ENCODE data around the gene LSG1.

Gene LSG1

DNA sequence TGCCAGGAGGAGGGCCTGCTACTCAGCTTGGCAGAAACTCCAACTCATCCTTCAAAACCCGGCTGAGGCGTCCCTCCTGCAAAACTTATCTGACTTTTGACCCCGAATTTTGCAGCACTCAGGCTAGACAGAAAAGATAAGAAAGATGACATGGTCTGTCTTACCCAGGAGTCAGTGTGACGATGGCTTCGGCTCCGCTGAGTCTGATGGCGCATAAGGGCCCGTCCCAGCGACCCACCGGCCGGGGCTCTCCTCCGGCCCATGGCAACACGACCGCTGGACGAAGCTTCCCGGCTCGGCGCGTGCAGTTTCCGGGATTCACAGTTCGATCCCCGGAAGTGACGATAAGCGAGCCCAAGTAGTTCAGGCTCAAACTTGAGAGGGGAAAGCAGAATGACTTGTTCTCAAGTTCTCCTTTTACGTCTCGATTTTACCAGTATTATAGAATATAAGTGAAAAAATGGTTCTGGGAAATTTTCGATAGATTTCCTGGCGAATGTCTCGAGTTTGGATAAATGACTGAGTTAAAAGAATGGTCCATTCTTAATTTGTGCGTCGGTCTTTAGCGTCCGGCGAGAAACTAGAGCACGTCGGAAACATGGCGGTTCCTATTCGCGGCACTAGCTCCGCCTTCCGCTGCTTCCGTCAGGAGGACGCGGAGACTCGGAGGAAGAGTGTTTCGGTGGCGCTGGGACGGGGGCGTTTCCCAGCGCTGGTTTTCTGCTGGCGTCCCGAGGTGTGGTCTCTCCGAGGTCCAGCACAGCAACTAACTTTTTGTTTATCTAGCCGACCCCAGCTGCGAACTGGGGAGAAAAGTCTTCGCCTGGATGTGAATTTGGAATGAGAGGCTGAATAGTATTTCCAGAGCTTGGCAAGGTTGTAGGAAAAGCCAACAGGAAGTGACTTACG is at the start of gene LSG1:
TSS of gene LSG1 (minus strand) at position 292 of the 909 bp plus-strand sequence. CDS start at position 263, 29 bp downstream.
- peak; percentile 94 for DNase-seq

DNA sequence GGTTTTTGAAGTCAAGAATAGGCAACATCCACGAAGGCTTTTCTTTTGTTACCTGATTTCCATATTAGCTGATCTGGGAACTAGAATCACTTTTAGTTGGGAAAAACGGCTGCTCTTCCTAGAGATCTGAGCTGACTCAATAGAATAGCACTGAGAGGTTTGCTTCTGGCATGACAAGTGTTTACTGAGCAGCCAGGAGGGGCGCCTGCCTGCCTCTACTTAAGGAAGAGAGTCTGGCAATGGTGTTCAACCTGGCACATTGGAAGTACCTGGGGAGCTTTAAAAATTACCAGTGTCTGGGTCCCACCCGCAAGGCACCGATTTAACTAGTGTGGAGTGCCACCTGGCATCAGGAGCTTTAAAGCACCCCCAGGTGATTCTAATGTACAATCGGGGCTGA is 48.1 kb upstream of the LSG1 start:
- no peak for DNase-seq

DNA sequence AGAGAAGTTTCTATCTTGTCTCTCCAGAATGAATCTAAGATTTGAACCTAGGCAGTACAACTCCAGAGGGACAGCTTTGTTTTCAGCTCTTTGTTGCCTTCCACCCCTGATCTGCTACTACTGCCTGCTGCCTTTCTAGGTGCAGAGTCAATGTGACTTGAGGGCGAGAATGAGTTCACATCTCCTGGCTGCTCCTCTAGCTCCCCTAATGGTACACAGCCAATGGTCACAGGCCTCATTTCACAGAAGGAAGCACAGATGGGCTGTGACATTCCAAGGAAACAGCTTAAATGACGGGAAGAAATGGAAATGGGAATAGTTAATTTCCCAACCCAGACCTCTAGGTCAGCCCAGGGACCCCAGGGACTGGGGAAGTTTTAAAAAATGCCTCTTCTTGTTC is 46.1 kb upstream of the LSG1 start:
- DNase-seq: no peak

DNA sequence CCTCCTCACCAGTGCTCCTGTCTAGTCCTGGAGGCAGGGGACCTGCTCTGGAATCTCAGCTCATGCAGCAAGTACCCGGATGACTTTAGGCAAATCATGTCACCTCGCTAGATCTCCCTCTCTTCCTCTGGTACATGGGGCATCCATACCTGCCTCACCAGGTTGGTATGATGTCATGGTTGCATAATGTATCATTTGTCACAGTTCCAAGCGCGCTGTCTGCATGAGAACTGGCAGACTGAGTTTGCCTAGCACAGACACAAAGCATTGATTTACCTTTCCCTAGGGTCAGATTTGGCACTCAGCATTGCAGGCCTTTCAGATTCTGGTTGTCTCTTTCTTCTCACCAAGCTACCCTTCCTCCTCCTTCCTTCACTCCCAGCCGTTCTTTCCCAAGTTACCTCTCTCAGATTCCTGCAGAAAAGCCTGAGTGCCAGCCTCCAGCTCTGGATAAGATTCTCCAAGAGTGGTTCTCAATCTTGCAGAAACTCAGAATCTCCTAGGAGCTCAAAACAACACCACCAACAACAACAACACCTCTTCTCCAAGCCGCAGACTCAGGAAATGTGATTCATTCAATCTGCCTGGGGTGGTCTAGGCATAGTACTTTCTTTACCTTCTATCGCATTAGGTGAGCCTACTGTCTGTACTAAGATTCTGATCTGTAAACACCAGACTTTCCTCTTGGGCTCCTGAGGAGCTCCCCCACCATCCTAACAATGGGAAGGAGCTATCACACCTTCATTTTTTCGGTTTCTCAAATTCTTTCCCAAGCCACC is 43.2 kb upstream of the LSG1 start:
- no peak for DNase-seq

DNA sequence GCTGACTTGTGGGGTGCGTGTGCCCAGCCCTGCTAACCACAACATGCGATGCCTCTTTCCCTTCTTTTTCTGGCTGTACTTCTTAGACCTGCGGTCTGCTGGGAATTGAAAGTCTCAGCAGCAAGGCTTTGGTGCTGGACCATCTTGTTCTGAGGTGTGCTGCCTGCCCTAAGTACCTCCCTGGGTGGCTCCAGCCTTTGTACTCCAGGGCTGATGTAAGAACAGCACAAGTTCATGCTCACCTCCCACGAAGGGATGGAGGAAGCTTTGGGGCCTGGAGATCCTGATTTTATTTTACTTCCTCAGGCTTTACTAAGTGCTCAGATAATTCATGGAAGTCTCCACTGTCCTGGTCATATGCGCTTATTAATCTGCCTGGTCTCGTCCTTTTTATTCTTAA is 42.6 kb upstream of the LSG1 start:
- DNase-seq: no peak

DNA sequence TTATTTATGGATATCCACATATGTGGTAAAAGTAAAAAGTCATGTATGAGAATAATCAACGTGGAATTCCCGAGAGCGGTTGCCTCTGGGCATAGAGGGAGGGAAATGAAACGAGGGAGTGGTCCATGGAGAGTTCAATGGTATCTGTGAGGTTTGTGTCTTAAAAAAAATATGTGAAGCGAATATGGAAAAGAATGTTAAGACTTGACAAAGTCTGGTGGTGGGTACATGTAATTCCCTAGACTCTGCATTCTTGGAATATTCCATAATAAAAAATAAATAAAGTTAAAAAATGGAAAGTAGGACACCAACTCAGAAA is 42.1 kb upstream of the LSG1 start:
- no peak for DNase-seq

DNA sequence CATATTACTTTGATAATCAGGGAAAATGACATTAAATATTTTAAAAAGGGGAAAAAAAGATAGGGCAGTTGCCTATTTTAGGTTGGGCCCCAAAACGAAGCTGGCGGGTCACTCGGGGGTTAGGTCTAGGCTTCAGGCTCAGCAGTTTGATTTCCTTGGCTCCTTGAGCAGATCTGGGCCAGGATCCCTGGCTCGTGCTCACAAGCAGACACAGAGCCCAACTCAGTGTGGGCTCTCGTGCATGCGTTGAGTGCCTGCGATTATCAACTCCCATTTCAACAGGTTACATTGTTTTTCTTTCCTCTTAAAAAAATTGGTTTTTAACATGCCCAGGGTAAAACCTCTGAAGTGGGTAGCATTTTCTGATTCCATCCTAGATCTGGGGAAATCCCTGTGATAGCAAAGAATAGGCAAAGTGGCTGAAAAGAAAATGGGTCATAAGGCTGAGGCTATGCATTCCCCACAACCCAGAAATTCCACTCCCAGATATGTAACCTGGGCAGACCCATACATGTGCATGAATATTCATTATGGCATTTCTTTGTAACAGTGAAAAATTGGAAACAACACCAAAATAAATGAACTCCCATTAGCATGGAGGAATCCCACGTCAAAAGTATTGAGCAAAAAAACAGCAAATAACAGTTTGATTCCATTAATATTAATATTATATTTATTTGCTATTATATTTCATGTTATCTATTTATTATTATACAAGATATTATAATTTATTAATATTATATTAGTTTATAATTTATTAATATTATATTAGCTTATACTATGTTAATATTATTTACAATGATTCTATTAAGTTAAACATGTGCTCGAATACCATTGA is 41.5 kb upstream of the LSG1 start:
- DNase-seq: no peak

DNA sequence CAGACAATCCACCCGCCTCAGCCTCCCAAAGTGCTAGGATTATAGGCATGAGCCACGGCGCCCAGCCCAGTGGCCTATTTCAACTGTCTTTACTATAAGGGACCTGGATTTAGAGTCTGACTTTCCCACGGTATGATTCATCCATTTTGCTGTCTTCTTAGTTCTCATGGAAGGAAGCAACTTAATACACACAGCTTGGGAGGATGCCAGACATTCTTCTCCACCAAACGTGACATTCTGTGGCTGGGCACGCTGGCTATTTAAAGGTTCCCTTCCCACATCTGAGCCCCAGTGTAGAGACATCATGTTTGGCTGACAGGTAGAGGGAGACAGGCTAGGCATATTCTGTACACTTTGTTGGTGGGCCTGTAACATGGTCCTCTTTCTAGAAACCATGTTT is 39.9 kb upstream of the LSG1 start:
- no peak for DNase-seq

DNA sequence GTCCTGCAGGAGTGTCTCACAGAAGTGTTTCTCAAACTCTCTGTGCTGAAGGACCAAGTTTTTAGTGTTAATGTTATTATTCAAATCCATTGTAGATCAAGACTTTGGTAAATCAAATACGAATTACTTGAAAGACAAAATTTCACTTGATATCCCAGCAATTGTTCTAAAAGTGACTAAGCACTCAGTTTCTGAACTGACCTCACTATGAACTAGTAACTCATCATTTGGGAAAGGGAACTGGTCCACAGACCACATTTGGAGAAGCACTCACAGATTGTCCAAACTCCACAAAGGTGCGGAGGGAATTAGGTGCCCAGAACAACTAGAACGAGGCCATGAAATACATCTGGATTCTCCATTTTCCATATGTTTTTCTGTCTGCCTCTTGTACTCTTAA is 39.3 kb upstream of the LSG1 start:
- DNase-seq: no peak

DNA sequence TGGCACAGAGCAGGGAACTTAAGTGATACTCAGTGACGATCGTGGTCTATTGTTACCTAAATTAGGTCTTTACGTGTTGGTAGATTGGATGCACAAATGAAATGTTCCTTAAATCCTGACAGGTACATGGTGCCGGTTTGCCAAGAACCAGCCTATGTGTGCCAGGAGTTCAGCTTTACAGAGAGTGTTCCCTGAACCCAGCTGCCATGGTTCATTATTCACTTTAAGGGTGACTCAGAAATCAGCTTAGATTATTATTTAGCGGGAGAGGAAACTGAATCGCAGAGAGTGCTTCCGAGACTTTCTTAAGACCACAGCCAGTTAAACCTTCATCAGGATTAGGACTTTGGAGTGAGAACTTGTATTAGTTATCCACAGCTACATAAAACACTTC is 35.2 kb upstream of the LSG1 start:
- DNase-seq: no peak

DNA sequence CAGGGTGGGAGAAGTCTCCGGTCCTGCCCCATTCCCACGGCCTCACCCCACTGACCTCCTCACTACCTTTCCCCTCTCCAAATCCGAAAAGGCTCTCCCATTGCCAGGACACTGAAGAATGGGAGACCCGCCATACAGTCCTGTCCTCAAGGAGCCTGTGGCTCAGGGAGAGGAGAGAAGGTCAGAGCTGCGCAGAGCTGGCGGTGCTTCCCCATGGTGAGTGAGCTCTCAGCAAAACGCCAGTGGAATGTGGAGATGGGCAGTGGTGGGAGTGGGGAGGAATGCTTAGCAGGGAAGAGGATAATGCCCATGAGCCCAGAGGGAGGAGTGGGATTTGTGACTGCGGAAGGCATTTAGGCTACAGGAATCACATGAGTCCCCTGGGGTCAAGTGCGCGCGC is 33.8 kb upstream of the LSG1 start:
- no peak for DNase-seq

DNA sequence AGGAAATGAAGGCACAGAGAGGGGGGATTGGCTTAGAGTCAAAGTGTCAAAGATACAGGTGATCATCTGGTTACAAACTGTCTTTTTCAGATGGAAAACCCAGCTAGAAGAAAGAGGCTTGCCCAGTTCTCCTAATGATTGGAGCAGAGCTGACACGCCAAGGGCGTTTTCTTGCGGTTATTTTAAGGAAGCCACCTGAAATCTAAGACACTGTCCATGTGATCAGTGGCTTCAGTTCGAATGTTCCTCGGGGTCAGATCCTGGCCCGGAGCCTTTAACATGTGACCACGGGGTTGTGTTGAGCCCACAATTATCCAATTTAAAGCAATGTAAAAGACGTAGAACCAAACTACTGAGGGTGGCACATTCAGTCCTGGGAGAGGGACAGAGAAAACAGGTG is 33.2 kb upstream of the LSG1 start:
- no peak for DNase-seq

DNA sequence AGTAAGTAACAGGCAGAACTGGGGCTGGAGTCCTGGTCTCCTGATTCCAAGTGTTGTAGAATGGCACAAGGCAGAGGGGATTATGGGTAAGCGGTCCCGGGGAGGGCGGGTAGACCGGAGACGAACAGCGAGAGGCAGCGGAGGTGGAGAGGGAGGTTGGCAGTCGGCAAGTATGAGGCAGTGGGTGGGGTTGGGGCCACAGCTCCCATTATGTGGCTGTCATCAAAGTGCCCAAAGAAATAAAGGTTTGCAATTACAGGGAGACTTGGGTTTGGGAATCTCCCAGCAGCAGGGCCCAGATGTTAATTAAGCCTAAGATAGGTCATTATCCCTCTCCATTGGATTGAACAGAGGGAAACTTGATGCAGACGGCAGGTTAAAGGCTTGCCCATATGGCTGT is 30.6 kb upstream of the LSG1 start:
- peak; percentile 53 for DNase-seq

DNA sequence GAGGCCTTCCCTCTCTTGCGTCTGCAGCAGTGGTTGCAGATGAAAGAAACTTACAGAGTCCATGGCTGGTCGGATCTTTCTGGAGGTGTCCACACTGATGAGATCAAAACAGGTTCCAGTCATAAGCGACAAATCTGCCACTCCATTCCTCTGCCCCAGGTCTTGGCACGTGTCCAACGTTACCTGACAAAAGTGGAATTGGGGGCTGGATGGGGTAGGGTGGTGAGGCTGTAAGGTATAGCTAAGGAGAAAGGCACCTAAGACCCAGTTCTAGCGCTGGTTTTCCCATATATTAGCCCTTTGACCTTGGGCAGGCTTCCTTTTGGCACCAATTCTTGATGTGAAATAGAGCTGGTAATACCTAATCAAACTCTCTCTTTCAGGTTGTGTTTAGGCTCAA is 24.7 kb upstream of the LSG1 start:
- DNase-seq: no peak

DNA sequence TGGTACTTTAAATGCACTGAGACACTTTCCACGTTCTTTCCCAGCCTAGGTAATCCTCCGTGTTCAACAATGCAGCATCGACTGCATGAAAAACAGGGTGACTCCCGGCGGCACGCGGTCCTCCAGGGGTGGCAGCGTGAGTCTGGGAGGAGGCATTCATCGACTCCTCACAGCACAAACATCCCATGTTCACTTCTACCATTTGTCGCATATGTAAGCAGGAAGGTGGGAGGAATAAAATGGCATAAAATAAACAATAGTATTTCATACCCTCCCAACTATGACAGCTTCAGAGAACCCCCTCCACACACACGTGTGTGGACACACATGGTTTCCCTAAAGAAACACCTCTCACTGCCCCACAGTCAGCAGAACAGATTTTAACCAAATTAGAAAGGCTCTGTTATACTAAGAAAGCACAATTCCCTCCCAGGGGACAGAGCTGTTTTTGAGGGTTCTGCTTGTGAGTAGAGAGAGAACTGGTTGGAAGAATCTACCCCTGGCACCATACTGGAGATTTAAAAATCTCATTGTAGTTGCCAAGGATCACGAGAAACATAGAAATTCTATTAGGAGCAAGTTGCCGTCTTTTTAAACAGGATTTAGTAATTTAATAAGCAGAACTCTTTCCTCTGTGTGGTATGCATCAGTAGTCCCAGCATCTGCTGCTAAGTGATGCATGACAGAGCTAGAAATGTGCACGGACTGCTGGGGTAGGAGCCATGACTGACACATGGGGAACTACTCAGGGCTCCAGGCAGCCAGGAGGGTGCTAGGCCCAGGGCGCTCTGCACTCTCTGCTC is 19.7 kb upstream of the LSG1 start:
- DNase-seq: peak; percentile 61

DNA sequence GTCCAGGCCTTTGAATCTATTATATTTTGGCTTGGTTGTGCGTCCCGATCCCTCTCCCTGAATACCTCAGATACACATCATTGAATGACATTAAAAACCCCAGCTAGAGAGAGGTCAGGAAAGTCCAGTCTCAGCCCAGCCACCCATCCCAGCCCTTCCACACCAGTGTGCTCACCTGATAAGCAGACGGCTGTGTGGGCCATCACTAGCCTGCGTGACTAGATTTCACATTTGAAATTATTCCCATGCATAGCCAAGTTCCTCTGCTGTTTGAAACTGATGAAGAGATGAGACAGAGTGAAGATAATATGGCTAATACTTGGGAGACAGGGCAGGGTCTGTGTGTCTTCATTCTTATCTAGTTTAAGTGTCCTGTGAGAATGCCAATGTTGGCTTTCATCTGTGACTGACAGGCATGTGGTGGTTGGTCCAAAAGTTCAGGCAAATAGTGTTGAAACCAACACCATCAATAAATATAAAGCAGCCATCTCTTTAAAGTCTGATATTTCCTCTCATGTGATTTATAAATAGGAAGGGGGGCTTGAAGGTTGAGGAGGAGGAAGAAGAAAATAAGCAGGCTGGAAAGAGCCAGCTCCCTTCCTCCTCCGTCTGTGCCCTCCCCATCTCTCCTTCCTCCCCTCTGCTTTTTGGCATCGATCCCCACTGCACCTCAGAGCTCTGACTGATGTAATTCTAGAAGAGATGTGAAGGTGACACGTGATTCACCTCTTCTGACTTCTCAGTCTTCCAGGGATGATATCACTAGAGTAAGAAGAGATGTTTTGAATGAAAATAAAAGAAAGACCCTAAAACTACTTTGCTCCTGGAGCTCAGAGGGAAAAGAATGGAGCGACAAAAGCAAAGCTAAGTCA is 18.7 kb upstream of the LSG1 start:
- no peak for DNase-seq

DNA sequence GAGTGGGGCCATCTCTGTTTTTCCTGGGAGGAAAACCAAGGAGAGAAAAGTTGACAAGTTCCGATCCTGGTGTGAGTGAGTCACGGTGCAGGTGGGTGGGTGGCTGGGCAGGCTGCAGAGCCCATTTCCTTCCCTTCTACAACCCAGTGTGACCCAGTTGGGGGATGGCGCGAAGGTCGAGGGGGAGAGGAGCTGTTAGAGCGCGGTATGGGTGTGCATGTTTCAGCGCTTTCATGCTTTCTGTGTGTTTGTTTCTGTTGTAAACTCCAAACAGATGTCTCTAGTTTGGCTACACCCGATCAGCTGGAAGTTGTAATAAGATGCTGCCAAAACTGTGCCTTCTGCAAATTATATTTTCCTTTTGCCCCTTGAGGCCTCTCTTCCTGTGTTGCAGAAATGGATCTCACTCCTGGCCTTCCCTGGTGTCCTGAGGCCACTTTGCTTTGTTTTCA is 17.5 kb upstream of the LSG1 start:
- DNase-seq: peak; percentile 68

DNA sequence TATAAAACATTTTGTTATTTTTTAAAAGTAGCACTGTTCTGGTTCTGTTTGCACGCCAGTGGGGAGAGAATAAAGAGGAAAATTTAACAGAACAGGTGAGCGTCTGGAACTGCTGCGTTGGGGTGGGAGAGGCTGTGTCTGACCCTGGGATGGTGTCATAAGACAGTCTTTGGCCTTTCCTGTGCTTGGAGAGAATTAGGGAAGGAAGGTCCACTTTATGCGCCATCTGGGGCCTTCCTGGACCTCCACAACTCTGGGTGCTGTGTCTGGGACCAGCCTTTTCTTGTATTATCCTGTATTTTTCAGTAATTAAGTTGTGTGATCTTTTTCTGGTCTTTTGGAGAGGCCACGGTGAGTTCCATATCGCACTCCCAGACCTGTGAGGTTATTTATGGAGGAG is 17.0 kb upstream of the LSG1 start:
- no peak for DNase-seq

DNA sequence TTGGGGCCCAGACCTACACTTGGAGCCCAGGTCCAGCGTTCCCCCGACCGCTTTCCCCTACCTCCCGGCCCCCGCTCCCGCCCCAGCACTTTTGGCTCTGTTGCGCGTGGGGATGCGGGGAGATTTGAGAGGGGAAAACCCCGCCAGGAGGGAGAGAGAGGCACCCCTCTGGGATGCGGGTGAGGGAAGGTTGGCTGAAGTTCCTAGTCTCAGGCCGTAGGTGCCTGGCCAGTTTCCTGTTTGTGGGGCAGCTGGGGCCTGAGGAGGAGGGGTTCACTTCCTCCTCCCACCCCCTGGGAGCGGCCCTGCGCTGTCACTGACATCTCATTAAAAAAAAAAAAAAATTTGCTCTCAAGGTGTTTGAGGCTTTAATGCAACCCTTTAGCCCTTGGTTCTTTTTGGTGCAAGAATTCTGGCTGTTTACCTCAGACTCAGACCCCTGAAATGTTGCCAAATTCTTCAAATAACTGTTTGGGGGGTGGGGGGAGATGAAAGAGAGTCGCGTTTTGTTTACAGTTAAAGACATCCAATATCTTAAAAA is 16.3 kb upstream of the LSG1 start:
- DNase-seq: peak; percentile 53

DNA sequence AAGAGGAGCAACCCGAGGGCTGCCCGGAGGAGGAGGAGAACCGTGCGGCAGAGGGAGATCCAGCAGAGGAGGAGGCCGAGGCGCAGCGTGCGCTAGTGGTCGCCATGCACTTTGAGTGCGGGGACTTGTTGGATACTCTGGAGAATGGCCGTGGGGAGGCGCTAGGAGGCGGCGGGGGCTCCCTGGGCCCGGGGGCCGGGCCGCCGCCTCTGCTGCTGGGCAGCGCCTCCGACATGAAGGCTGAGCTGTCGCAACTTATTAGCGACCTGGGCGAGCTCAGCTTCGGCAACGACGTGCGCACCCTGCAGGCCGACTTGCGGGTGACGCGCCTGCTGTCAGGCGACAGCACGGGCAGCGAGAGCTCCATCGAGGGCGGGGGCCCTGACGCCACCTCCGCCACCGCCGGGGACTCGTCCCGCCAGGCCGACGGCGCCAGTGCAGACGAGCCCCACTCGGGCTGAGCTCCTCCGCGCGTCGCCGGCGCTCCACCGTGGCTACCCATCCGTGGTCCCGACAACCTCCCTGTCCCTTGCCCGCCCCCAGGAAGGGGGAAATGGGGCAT is 15.7 kb upstream of the LSG1 start:
- DNase-seq: peak; percentile 65

Measured in left hindlimb (tissue), 1 donor.